DMS 273 (cell line): ENCODE data around the gene MAD1L1.

ENCODE experiments used
- DNase-seq: peaks from one replicate; lab custom pipeline; 2025; ENCODE audit not compliant: unreplicated experiment; lab: John Stamatoyannopoulos, UW

Gene MAD1L1

DNA sequence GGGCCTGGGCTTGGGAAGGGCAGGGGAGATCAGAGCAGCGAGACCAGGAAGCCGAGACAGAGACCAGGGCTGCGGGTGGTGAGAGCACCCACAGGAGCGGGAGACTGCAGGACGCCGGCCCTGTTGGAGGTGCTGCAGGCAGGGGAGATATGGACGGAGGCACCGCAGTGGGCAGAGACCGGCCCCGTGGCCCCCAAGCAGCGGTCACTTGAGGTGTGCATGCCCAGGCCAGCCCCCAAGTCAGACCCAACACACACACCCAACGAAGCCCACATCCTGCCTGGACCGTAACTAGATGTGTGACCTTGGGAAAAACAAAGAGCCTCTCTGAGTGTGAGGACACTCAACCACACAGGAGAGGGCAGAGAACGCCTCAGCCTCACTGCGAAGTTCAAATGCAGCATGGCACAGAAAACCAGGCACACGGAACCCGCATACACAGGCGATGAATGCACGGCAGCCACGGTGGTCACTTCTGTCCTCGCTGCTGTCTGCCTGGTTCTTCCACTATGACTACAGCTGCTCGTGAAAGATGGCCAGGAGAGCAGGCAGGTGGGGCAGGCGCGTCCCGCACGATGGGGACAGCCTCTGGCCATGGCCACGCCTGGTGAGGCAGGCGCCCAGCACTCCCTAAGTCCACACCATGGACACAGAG is 214.7 kb downstream of the MAD1L1 start:
- DNase-seq: no peak

DNA sequence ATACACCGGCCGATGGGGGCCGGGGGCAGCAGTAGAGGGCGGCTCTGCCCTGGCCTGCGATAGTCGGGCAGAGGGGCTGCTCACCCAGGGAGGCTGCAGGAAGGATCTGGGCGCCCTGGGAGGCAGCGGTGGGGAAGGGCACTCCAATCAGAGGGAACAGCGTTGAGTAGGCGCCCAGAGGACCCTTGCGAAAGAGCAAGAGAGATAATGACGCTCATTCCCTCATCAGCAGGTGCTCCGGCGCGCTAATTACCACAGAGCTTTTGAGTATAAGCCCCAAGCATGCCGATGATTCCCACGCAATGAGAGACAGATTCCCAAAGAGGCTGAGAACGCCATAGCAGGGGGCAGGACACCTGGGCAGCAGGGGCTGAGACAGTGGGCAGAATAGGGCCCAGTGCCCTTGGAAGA is 215.3 kb downstream of the MAD1L1 start:
- DNase-seq: no peak

DNA sequence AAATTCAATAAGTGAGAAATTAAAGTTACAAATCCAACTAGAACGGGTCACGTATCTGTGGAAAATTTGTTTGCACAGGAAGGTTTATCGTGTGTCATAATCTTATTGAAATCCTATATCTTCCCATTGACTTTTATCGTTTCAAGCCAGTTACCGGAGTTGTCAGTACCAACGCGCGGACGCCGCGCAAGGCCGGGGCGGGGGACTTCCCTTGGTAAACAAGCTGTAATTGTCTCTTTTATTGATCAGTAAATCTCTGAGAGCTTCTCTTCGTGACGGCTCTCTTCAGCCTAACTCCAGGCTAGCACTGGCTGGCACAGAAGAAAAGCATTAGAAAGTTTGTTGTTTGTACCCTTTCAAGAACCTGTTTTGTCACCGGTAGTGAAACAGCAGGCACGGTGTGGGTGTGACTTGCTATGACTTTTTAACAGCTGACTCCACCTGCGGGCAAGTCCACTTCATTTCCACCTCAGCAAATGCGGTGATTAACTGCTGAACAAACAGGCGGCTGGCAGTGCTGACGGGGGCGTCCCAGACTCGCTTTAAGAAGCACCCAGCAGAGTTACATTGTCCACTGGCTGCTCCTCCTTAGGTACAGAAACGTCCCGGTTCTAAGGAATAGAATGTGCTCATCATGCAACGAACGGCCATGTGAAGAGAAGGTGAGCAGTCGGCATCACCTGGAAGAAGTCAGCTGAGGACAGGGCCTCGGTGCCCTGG is 215.8 kb downstream of the MAD1L1 start:
- no peak for DNase-seq

DNA sequence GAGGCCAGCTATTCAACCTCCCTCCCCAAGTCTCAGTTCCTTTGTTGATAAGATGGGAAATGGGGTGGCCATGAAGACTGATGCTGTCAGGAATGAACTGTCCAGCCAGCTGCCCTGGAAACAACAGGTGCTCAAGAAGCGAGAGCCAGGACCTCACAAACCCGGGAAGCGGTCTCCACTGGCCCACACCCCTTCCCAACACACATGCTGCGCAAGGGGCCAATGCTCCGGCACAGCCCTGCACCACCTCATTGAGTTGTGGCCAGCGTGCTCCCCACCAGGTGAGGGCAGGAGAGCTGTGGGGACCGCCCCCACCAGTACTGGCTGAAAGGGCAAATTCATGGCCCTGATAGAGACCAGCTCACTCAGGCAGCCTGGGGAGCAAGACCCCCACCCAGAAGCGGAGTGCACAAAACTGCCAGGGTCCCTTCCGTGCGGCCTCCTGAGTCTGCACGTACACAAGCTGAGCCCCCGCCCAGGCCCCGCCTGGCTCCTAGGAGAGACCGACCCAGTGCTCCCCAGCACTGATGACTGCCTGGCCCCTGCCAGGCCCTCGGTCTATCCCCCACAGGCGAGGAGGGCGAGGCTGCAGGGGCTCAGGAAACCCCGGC is 216.6 kb downstream of the MAD1L1 start:
- DNase-seq: no peak

DNA sequence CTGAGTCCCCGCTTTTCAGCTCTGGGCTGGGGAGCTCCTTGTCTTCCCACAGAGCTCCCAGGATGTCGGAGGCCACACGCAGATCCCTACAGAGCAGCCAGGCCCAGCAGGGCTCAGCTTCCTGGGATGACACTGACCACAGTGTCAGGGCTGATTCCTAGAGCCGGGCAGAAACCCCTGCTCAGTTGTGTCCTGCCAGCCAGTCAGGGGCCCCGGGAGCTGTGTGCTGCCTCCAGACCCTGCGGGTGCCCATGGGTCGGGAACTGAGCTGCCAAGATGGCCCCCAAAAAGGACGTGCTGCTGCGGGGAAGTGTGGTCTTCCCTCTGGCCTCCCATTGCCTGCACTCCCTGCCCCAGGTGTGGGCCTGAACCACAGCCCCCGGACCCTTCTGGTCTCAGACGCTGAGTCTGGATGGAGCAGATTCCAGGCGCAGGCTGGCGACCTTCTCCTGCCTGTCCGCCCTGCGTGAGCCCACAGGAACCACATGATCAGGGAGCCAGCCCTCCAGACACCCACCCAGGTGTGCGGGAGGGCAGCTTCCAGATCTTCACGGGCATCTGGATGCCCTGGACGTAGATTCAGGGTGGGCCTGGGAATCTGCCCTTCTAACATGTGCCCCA is 217.4 kb downstream of the MAD1L1 start:
- DNase-seq: no peak

DNA sequence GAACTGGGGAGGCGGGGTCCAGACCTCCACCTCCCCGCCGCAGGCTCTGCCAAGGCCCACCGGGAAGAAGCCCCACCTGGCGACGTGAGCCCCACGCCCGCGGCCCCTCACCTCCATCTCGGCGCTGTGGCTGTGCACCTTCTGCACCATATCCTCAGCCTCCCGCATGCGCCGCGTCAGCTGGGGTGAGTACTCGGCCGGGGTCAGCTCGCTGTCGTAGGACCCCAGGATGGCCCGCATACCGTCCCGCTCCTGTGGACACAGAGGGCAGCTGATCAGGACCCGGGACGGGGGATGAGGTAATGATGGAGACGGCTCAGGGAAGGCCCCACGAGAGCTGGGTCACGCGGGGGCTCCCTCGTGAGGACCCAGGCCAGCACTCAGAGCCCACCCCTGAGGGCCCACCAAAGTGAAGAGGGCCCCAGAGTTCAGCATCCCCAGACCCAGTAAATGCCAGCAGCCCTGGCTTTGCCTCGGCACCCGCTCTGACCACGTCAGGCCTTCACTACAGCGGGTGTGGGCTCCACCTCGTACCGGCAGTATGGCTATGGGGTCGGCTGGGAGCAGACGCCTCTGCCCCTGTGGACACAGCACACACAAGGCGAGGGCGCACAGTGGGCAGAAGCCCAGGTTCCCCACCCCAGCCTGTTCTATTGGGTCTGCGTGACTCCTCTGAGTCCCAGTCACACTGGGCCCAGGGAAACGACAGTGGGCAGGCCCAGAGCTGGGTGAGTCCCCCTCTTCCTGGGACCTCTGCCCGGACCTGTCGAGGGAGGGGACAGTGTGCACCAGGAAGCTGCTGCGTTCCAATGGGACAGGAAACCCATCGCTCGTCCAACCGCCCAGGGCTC is 218.1 kb downstream of the MAD1L1 start:
- no peak for DNase-seq

DNA sequence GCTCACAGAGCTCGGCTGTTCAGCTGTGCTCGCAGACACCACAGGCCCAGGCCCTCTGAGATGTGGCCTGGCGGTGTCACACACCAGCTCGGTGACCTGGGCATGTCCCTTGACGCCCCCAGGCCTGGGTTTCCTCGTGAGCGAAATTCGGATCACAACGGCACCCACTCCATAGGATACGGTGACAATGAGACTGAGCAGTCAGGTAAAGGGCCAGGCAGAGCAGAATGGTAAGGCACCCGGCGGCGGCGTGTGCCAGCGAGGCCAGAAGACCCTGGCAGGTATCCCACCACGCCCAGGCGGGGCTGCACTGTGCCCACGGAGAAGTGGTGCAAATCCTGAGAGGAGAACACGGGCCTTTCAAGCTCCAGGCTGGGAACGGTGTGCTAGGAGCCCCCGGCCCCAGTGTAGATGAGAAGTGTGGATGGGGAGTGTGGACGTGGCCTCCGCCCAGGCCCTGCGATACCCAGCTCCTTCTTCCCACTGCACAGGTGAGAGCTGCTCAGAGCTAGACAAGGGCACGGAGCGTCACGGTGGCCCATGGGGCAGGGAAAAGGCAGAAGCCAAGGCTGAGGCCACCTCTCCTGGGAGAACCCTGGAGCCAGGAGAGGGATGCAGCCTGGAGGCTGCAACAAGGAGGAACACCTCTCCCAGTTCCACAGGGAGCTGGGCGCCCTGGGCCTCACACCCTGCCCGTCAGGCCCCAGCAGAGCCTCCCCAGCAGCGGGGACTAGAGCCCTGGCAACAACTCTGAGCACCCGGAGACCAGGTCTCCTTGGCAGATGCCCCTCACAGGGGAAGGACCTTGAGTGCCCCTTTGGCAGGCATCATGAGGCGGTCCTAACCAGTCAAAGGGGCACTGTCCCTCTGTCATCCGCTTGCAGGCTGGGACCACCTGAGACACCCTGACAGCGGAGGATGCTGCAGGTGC is 219.1 kb downstream of the MAD1L1 start:
- no peak for DNase-seq

DNA sequence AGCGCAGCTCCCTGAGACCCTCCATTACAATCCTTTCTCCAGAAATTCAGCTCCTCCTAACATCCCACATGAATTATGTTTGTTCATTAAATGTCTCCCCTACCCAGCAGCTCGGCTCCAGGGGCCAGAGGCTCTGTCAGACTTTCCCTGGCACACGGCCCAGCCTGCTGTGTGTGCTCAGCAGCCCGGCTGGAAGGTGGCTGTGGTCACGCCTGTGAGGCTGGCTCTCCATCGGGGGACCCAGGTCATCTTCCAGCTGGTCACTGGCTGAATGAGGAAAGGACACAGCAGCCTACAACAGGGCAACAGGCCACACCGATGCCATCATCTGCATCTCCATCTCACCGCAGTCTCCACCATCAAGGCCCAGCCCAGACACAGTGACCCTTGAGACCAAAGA is 219.8 kb downstream of the MAD1L1 start:
- DNase-seq: peak; percentile 86

DNA sequence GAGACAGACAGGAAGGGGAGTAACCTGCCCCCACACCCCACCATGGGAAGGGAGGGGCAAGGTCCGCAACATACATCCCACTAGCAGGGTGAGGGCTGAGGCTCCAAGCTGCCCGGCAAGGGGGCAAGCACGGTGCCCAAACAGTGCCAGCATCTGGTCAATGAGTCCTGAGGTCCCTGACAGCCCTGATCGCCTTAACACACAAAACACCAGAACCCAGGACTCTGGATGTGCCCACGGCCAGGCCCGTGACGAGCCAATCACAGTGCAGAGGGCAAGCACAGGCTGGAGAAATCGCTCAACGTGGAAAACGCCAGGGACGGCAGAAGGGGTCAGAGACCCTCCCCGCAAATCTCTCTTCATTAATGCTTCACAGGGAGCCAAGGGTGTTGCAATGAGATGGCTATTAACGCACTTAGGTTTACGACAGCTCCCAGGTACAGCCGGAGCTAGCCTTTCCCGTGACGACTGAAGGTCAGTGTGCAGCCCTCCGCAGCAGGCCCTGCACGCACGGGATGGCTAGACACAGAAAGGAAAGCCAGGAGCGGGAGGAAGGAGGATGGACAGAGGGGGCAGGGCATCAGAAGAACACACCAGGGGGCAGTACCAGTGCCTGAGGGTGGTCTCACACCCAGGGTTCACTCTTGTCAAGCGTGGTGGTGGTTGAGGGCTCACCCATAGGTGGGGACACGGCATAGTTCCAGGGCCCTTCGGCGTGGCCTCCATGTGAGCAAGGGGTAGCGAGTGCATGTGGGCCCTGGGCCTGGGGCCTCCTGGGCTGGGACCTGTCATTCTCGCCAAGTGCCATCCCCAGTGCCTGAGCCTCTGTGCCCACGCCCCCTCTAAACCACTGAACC is 220.5 kb downstream of the MAD1L1 start:
- peak; percentile 78 for DNase-seq

DNA sequence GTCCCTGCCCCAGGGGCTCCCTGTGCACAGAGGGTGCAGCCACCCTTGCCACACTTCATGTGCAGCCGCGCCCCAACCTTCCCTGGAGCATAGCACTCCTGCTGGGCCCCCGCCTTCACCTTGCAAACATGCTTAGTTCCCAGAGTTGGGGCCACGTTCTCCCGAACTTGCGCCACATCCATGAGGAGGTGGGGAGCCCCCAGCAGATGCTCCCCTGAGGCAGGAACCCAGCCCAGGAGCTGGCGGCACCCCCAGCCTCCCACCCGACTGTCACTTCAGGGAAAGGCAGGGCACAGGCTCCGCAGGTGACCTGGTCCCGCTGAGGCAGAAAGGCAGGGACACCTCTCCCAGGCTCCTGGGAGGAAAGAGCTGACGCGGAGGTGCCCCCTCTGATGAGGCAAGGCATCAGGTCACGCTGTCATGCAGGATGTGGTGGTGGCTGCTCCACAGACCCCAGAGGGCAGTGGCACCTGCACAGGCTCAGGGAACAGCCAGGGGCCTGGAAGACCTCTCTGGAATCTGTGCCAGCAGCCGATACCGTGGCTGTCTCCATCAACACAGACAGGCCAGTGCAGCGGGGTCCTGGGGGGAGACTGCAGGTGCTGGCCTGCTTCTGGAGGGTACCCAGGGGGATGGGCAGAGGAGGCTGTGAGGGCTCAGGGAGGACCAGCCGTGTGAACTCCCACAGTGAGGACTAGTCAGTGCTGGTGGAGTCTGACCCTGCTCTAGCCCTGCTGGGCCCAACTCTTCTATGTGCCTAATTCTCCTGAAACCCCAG is 221.3 kb downstream of the MAD1L1 start:
- DNase-seq: no peak

DNA sequence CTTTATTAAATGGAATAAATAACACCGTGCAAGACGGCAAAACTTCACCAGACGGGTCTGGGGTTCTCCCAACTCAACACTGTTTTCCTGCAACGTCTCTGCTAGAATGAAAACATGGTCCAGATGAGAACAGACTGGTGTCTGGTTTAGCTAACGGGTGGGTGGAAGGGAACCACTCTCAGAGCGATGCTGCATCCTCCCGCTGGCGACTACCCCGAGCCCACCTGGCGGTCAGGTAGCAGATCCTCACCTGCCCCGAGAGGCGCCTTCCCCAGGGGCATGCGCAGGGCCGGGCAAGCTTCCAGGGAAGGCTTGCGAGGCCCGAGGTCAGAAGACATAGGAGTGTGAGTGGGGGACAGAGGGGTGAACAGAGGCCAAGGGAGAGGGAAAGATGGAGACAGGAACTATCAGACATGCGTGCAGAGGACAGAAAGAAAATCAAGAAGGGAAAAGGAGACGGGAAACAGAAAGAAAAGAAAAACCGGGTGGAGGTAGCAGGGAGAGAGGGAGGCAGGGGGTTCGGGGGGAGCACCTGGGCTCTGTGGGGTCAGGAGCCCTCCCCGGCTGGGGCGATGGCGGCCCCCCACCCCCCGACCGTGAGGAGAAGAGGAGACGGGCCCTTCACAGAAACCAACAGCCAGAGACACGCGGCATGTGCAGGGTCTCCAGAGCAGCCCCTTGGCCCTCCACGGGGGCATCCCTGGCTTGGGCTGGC is 222.0 kb downstream of the MAD1L1 start:
- no peak for DNase-seq

DNA sequence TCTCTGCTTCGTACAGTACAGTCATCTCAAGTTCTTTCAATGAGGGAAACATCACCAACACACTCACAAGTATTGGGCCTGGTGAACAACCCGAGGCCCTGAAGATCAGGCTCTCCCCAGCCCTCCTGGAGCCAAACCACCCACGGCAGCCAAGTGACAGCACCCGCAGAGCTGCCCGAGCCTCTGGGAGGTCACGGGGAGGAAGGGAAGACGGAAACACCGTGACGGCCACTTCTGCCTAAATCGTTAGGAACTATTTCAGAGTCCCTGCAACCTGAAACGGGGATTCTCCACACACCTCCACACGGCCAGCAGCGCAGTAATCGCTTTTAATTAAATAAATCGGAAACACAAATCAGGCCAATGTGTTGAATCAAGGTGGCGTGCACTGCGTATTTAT is 222.6 kb downstream of the MAD1L1 start:
- DNase-seq: no peak

DNA sequence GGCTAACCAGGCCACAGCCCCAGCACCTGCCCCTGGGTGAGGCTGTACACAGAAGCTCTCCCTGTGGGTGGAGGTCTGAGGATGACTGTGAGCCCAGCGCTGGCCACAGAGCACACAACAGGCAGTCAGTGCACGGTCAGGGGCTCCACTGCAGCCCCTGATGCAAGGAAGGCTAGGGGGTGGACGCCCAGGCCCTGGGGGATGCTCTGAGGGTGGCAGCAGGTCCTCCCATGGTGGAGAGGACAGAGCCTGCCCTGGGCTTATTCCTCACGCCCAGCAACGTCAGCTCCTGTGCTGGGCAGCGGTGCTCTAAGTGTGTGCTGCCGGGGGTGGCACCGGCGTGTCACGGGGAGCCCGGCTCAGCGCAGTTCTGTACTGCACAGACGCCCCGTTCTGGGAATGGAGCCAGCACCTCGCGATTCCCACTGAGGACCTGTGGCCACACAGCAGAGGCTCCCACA is 223.2 kb downstream of the MAD1L1 start:
- DNase-seq: no peak

DNA sequence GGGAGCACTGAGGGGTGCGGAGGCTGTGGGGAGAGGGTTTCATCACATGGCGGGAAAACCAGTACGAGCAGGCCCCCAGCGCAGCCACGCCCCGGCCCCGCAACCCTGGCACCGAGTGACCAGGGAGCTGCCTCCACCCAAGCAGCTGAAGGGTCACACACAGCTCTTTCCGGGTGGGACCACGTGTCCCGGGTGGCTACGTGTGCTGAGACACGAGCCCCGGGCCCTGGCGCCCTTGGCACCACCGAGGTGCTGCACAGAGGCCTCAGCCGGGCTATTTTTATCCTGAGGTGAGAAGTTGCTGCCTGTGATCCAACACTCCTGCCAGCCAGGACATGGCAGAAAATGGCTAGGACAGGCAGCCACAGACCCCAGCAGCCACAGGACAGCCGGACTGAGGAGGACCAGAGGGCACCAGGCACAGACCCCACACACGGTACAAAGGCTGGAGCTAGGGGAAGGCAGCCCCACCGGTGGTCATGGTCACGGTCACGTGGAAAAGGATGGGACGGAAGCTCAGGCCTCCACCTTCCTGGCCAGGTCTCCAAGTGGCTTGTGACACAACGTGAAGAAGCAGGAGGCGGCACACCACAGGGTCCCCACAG is 223.7 kb downstream of the MAD1L1 start:
- DNase-seq: no peak

DNA sequence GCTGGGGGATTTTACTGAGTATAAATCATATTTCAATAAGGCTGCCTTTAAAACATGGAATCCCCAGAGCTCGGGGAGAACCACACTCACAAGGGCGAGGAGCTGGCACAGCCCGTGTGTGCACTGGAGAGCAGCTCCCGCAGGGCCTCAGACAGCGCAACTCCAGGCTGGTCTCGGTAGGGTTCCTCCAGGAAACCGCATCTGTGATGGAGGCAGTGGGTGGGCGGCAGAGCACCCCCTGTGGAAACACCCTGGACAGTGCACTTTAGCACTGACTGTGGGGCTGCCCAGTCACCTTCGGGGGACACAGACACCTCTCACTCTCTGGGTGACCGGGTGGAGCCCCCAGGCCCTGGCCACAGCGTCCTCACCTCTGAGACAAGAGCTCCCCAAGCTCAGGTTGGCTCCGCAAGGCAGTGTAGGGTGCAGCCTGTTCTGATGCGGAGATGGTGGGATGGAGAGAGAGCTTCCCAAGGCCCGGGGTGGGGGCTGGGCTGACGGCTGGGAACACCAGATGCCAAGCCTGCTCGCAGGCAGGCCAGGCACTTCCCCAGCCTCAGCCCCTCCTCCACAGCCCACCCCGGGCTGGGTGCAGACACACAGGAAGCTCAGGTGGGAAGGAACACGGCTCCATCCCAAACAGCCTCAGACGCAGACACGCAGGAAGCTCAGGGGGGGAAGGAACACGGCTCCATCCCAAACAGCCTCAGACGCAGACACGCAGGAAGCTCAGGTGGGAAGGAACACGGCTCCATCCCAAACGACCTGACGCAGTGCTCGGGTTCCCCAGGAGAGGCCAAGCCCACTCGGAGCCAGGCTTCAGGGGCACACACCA is 224.4 kb downstream of the MAD1L1 start:
- DNase-seq: no peak

DNA sequence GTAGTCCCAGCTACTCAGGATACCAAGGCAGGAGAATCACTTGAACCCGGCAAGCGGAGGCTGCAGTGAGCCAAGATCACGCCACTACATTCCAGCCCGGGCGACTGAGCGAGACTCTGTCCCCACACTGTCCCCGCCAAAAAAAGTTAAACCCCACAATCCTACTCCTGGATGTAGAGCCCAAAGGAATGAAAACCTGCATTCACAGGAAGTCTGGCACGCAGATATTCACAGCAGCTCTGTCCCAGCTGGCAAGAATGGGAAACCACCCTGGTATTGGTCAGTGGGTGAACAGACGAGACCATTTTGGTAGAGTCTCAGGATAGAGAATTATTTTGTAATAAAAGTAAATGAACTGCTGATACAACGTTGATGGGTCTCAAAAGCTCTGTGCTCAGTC is 225.2 kb downstream of the MAD1L1 start:
- DNase-seq: no peak
